ENCODE results near the gene DPYD. TPM values are rescaled to one million over a fixed set of nuclear protein-coding genes. Genes with fewer than 3 reads are reported as not detected.
A peak's percentile ranks its signal among the peaks of the same experiment; 100 is the strongest.

Gene DPYD
- total RNA-seq, 1 donor = 81.4 TPM

GRCh38 chr1:97258597-97258996 lies 662.2 kb downstream of the DPYD start:
- DNase-seq (ENCODE audit: insufficient read length, low spot score, missing footprints) = no peak
- no peaks in the 10 kb centered on the region for H3K36me3 ChIP-seq (ENCODE audit: insufficient read depth, low read length)
- no peaks in the 10 kb centered on the region for H3K4me1 ChIP-seq (ENCODE audit: insufficient read depth, low read length)
- H3K4me2 ChIP-seq (ENCODE audit: insufficient read depth, low read length) = no peak overlapping the region
- H3K79me2 ChIP-seq (ENCODE audit: insufficient read depth, low read length) = no peaks in the 10 kb centered on the region
- no peaks in the 10 kb centered on the region for H4K20me1 ChIP-seq (ENCODE audit: insufficient read depth, low read length)
- no peaks in the 10 kb centered on the region for H3K27me3 ChIP-seq (ENCODE audit: insufficient read depth, low read length)
- no peak overlapping the region for H3K4me3 ChIP-seq (ENCODE audit: insufficient read depth, low read length)
- H3K9me3 ChIP-seq (ENCODE audit: low read depth, low read length) = no peaks in the 10 kb centered on the region
- no peak overlapping the region for H3K27ac ChIP-seq (ENCODE audit: low read depth, low read length)
- TF ChIP-seq CTCF (IDR thresholded peaks at IDR 0.05; ENCODE audit: extremely low read depth, low read depth, low read length) = no peak
- no peak overlapping the region for H2AFZ ChIP-seq (ENCODE audit: low read length)

- H4K20me1 ChIP-seq (ENCODE audit: insufficient read depth, low read length) = no peaks in the 10 kb centered on the region
- no peaks in the 10 kb centered on the region for H3K36me3 ChIP-seq (ENCODE audit: insufficient read depth, low read length)
- H3K27me3 ChIP-seq (ENCODE audit: insufficient read depth, low read length) = no peaks in the 10 kb centered on the region
- no peak overlapping the region for H3K4me3 ChIP-seq (ENCODE audit: insufficient read depth, low read length)
- H3K4me2 ChIP-seq (ENCODE audit: insufficient read depth, low read length) = no peak overlapping the region
- H2AFZ ChIP-seq (ENCODE audit: low read length) = no peak overlapping the region
- no peak for DNase-seq (ENCODE audit: insufficient read length, low spot score, missing footprints)
- no peak overlapping the region for H3K27ac ChIP-seq (ENCODE audit: low read depth, low read length)
- H3K79me2 ChIP-seq (ENCODE audit: insufficient read depth, low read length) = no peaks in the 10 kb centered on the region
- peaks cover 8% of the 10 kb centered on the region for H3K4me1 ChIP-seq (ENCODE audit: insufficient read depth, low read length)
- no peaks in the 10 kb centered on the region for H3K9me3 ChIP-seq (ENCODE audit: low read depth, low read length)
- TF ChIP-seq CTCF (IDR thresholded peaks at IDR 0.05; ENCODE audit: extremely low read depth, low read depth, low read length) = no peak
These were observed 665.9 kb downstream of the DPYD start for GRCh38 chr1:97254731-97255463.

GRCh38 chr1:97252925-97253324 lies 667.9 kb downstream of the DPYD start:
- TF ChIP-seq CTCF (IDR thresholded peaks at IDR 0.05; ENCODE audit: extremely low read depth, low read depth, low read length) = no peak
- H2AFZ ChIP-seq (ENCODE audit: low read length) = no peak overlapping the region
- no peaks in the 10 kb centered on the region for H3K79me2 ChIP-seq (ENCODE audit: insufficient read depth, low read length)
- H3K4me2 ChIP-seq (ENCODE audit: insufficient read depth, low read length) = no peak overlapping the region
- no peak overlapping the region for H3K4me3 ChIP-seq (ENCODE audit: insufficient read depth, low read length)
- DNase-seq (ENCODE audit: insufficient read length, low spot score, missing footprints) = no peak
- H4K20me1 ChIP-seq (ENCODE audit: insufficient read depth, low read length) = no peaks in the 10 kb centered on the region
- H3K27ac ChIP-seq (ENCODE audit: low read depth, low read length) = no peak overlapping the region
- H3K36me3 ChIP-seq (ENCODE audit: insufficient read depth, low read length) = no peaks in the 10 kb centered on the region
- H3K9me3 ChIP-seq (ENCODE audit: low read depth, low read length) = no peaks in the 10 kb centered on the region
- H3K4me1 ChIP-seq (ENCODE audit: insufficient read depth, low read length) = peaks cover 8% of the 10 kb centered on the region
- H3K27me3 ChIP-seq (ENCODE audit: insufficient read depth, low read length) = no peaks in the 10 kb centered on the region

- H3K9me3 ChIP-seq (ENCODE audit: low read depth, low read length) = no peaks in the 10 kb centered on the region
- TF ChIP-seq CTCF (IDR thresholded peaks at IDR 0.05; ENCODE audit: extremely low read depth, low read depth, low read length) = no peak
- H3K4me3 ChIP-seq (ENCODE audit: insufficient read depth, low read length) = no peak overlapping the region
- no peaks in the 10 kb centered on the region for H3K27me3 ChIP-seq (ENCODE audit: insufficient read depth, low read length)
- H4K20me1 ChIP-seq (ENCODE audit: insufficient read depth, low read length) = no peaks in the 10 kb centered on the region
- H3K79me2 ChIP-seq (ENCODE audit: insufficient read depth, low read length) = no peaks in the 10 kb centered on the region
- no peak overlapping the region for H3K4me2 ChIP-seq (ENCODE audit: insufficient read depth, low read length)
- H3K27ac ChIP-seq (ENCODE audit: low read depth, low read length) = no peak overlapping the region
- no peak overlapping the region for H2AFZ ChIP-seq (ENCODE audit: low read length)
- peak; percentile 43 for DNase-seq (ENCODE audit: insufficient read length, low spot score, missing footprints)
- no peaks in the 10 kb centered on the region for H3K36me3 ChIP-seq (ENCODE audit: insufficient read depth, low read length)
- H3K4me1 ChIP-seq (ENCODE audit: insufficient read depth, low read length) = peaks cover 13% of the 10 kb centered on the region
These were observed 668.8 kb downstream of the DPYD start for GRCh38 chr1:97252076-97252475.
